Left lobe of liver (tissue), 2 donors: ENCODE measurements around the gene RBM38. TPM values are rescaled to one million over a fixed set of nuclear protein-coding genes. Genes with fewer than 3 reads are reported as not detected.

Experiments
- ATAC-seq: fragments of 200-7000 bp; cut with Tn5 transposase; one replicate; pipeline ENCODE4 v1.9.1; 2020; ENCODE audit warnings: mild to moderate bottlenecking, moderate library complexity
- DNase-seq: peaks from one replicate; pipeline ENCODE4 v3.0.0-alpha.2; 2020; ENCODE audit warnings: low spot score
- total RNA-seq: library from RNA; stranded (reverse); gene quantifications from one replicate; pipeline ENCODE4 v1.2.1, GENCODE V29; 2021
- donor health status: DM: no; HTN: no; CAD: no; lungs with moderate emphysema.
- donor health status: DM: no; HTN: yes; CAD: no.

The RBM38 gene
- total RNA-seq, 1 donor from 2014 or later, result 6.0 TPM

DNA sequence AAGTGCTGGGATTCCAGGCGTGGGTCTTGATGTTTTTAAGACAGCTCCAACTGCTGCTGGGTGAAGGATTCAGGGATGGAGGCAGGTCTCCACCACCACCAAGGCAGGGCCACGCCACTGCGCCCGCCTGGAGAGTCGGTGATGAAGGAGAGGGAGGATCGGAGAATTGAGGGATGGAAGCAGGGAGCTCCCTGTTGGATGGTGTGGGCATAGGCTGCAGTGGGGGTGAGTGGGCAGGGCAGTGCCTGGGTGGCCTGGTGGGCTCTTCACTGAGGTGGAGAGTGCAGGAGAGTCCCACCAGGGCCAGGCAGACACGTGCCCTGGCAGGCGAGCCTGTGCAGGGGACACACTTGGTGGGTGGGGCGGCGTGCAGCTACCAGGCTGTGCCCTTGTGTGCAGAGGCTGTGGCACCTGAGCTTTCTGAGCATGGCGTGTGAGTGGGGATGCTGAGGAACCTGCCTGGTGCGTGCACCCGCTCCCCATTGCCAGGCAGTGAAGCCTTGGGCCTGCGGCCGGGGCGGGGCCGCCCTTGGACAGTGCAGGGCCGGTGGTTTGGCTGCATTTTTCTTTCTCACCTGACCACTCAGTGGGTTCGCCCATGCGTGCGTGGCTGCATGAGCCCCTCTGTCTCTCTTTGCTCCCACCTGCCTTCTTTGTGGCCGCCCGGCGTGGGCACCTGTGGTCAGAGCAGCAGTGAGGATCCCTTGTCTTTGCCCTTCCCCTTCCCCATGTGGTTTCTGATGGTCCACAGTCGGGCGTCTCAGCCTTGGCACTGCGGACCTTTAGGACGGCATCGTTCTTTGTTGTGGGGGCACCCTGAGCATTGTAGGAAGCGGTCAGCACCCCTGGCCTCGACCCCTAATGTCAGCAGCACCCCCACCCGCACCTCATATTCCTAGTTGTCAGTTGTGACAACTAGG is 11.3 kb downstream of the RBM38 start:
- ATAC-seq (no peak), DNase-seq (no peak)

DNA sequence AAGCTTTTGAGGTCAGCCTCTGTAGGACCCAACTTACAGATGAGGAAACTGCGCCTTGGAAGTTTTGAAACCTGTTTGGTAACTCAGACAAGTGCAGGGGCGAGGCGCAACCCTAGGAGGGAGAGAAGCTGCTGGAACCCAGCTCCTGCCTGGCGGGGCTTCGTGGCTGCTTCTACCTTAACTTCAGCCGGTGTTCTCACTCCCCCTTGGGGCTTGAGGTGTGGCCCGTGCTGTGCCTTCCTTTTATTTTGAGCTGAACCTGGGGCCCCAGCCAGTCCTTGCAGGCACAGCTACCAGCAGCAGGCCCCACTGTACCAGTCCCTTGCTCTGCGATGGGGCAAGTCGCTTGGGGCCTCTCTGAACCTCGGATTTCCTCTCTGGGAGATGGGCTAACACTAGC is 12.0 kb downstream of the RBM38 start:
- ATAC-seq (no peak), DNase-seq (no peak)

DNA sequence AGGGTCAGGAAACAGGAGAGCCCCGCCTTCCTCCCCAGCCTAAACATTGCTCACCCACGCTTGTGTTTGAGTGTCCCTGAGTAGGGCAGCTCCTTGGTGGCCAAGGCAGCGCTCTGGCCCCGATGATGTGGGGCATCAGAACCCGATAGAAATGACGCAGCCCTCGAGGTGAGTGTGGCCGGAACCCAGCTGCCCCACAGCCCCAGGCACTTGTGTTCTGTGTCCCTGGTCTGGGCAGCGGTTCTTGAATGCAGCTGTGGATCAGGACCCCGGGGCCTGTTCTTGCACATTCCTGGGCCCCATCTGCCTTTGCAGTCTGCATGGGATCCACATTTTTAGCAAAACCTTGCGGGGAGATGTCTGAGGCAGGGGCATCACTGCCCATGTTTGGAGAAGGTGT is 12.8 kb downstream of the RBM38 start:
- no peak for DNase-seq

DNA sequence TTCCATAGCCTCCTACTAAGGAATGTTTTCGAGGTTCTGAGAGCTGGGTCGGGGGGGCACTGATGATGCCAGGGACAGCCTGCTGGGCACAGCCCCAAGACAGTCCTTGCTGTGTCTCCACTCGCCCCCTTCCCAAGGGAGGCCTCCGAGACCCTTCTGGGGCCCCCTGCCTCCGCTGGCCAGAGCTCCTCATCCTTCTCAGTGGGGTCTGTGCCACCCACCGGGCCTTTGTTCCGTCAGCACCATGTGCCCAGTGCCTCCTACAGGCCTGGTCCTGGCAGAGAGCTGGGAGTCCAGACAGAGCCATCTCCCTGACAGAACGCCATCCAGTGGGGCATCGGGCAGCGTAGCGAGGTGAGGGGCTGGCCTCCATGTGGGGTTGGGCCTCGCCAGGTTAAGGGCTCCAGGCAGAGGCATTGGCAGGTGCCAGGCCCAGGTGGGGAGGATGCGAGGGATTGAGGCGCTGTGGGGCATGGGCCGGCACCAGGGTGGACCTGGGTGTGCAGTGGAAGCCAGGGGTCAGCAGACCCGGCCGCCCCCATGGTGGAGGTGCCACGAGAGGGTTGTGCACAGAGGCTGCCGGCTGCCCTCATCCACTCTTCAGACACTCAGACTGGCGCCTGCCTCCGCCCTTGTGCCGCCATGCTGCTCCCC is 13.3 kb downstream of the RBM38 start:
- DNase-seq (no peak), ATAC-seq (no peak)

More for the DNA sequence above, 12.8 kb downstream of the RBM38 start:
- no peak for ATAC-seq

DNA sequence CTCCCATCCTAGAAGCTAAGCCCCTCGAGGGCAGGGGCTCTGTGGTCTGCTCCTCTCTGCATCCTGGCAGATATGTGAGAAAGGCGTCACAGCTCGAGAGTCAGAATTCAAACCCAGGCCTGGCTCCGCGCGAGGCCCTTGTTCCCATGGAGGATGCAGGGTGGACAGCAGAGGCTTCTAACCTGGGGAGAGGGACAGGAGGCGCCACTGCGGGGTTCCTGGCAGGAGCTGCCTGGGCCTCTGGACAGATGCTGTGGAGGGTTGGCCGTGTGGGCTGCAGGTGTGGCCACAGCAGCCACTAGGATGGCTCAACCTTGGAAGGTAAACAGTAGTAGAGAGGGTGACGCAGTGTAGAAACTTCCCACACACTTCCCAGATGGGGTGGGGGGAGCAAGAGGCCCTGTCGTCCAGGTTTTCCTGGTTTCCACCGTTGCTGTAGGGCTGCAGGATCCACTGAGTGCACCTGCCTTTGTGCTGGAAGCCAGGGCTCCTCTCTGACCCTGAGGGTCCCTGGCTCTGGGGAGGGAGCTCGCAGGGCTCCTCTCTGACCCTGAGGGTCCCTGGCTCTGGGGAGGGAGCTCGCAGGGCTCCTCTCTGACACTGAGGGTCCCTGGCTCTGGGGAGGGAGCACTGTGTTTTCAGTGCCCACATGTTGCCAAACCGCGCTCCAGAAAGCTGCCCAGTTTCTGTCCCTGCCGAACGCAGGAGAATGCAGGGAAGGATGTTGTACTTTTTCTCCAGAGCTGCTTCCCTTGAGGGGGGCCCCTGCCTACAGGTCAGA is 14.2 kb downstream of the RBM38 start:
- ATAC-seq (no peak), DNase-seq (no peak)

DNA sequence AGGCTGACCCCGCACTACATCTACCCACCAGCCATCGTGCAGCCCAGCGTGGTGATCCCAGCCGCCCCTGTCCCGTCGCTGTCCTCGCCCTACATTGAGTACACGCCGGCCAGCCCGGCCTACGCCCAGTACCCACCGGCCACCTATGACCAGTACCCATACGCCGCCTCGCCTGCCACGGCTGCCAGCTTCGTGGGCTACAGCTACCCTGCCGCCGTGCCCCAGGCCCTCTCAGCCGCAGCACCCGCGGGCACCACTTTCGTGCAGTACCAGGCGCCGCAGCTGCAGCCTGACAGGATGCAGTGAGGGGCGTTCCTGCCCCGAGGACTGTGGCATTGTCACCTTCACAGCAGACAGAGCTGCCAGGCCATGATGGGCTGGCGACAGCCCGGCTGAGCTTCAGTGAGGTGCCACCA is 16.4 kb downstream of the RBM38 start:
- no peak for ATAC-seq
- no peak for DNase-seq

DNA sequence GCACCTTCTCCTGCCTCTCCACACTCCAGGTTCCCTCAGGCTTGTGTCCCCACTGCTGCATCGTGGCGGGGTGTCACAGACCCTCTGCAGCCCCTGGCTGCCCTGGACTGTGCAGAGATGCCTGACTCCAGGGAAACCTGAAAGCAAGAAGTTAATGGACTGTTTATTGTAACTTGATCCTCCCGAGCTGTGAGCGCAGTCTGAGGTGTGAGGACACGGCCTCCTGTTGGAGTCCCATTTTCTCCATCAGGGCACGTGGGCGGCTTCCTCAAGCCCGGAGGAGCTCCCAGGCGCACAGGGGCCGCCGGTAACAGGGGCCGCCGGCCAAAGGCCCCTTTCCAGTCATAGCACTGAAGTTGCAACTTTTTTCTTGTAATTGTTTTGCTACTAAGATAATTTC is 16.9 kb downstream of the RBM38 start:
- no peak for ATAC-seq

DNA sequence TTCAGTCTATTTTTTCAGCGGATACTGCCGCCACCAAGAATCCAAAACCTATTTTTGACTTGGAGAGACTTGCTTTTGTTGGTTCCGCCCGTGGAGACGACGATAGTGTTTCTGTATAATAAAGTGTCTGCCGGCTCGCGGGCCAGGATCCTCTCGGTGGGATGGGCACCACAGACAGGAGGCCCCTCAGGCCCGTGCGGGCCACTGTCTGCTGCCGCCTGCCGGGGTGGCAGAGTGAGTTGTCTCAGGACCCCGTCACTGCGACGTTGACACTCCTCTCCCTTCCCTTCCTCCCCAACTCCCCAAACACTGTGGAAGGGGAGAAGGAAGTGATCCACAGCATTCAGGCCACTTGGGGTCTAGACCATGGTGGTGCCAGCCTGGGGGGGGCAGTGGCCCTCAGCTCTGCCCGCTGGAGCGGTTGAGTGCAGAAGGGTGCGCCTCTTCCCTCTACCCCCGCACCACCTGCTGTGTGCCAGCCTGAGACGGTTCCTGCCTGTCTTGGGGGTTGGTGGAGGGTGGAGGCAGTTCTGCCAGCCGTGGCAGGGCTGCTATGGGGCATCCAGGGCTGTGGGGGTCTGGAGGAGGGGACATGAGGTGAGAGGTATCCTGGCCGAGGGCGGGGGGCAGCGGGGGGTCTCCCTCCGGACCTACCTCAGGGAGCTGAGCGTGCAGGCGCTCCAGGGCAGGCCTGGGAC is 17.5 kb downstream of the RBM38 start:
- ATAC-seq (no peak), DNase-seq (no peak)

More for the DNA sequence above, 16.9 kb downstream of the RBM38 start:
- no peak for DNase-seq

DNA sequence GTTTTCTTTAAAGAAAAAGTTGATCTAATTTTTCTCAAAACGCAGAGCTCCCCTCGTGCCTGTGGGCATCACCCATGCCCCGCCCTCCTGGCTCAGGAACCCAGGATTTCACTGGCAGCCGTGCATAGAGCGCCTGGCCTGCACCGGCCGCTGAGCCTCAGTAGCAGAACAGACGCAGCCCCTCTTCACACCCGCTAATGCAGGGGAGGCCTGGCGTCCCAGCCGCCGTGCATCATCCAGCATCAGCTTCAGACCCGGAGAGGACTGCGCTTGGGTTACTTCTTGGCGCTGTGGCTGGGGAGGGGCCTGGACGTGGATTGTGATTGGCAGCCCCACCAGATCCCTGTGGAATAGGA is 18.1 kb downstream of the RBM38 start:
- DNase-seq, result no peak
- no peak for ATAC-seq

DNA sequence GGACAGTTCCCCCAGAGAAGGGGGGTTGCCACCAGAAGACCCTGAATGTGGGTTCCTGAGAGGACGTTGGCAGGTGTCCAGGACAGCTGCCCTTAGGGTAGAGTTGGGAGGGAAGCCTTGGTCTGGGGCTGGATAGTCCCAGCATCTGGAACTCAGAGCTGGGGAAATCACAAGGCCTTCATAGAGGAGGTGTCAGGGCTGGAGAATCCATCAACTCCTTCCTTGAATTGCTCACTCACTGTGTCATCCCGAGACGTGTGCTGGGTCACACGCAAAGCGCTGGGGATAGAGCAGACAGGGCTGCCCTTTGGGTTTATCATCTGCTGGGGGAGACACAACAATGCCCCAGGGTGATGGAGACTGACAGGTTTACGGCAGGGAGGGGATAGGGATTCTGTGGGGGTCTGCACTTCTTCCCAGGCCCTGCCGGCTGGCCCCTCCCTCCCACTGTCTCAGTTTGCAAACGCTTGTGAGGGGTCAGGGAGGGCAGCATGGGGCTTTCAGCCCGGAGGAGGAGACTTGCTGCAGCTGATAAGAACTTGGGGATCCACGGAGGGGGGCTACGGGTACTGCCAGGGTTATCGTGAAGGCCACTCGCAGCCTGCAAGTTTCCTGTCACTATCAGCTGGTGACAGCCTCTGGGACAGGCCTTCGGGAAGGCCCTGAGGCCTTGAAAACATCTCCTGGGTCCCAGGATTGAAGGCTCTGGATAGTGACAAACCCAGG is 18.6 kb downstream of the RBM38 start:
- ATAC-seq, result no peak
- no peak for DNase-seq

DNA sequence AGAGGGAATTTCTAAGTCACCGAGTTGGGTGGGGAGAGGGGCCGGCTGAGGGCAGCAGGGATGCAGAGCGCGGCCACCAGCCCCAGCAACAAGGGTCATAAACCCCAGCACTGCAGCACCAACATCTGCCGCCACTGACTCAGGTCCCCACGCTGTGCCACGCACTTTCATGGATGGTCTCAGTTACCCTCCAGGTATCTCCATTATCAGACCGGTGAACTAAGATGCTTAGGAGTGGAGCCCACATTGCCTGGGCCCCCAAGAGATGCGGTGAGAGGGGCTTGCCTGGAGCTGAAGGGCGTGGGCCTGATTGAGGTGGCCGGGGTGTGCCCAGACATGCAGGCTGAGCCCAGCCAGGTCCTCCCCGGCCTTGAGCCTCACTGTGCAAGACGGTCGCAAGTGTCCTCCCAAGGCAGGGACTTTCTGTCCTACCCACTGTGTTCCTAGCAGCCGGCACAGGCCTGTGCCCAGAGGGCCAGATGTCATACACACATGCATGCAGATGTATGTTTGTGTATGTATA is 19.3 kb downstream of the RBM38 start:
- ATAC-seq (no peak), DNase-seq (no peak)

DNA sequence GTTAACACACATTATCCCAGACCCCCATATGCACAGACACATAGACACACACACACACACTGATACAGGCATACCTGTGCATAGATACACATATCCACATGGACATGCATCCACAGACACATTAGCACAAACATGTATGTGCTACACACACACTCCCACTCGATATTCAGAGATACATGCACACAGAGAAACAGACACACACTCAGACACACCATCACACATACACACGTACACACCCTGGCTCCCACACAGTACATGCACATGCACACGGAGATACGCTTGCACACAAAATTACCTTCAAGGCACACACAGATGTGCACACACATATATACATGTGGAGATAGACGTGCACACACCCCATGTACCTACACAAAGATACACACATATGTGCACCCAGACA is 19.7 kb downstream of the RBM38 start:
- DNase-seq (no peak), ATAC-seq (no peak)

DNA sequence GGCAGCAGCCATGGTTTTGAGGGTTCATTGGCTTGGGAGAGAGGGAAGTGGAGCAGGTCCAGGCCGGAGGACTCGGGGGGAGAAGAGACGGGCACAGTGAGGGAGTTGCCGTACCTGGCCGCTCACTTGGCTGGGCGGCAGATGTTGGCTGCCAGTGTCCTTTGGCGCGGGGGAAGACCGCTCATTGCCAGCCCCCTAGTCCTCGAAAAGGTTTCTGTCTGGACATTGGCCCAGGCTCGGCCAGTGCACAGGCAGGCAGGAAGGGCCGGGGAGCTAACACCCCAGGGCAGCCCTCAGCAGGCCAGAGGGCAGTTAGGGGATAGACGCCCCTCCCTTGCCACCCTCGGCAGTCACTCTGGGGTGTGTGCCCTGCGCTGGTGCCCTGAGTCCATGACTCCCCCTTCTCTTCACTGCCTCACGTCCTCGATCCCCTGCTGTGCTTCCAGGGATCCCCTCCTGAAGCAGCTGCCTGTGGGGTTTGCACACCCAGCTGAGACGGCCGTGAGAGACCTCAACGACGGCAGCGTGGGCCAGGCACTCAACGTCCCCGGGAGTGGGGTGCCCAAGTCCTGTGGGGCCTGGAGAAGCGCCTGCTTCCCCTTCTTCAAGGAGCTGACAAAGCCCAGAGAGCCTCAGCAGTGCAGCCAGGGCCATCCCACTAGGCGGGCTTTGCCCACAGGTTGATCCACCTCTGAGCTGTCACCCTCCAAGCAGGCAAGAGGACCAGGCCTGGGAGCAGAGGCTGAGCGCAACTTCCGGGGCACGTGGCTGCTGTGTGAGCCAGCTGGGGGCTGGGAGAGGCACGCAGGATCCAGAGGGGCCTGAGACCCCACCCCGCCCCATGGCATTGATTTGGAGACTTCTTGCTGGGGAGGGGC is 20.4 kb downstream of the RBM38 start:
- DNase-seq (no peak), ATAC-seq (no peak)

DNA sequence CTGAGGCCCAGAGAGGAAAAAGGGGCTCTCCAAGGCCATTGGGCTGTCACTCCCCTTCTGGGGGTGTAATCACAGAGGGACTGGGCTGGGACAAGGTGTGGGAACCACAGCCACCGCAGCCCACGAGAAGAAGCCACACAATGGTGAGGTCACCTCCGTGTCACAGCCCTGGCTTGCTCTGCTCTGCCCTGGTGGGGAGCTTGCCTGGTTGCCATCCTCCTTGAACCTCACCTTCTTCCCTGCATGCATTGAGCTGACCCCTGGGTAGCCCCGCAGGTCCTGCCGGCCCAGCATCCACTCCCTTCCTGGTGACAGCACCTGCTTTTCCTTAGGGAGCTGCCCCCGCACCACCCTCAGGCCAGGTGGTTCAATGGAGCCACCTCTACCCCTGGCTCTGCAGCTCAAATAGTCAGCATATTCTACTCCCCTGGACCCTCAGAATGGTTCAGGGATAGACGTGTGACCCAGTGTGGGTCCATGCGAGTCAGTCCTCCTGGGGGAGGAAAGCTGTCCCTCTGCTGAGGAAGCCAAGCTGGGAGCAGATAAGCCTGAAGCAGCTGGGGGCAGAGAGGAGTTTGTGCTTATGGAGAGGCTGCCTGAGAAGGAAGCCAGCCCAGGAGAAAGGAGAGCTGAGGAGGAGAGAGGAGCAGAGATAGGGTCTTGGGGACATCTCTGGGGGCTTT is 21.3 kb downstream of the RBM38 start:
- no peak for DNase-seq
- ATAC-seq, result no peak

DNA sequence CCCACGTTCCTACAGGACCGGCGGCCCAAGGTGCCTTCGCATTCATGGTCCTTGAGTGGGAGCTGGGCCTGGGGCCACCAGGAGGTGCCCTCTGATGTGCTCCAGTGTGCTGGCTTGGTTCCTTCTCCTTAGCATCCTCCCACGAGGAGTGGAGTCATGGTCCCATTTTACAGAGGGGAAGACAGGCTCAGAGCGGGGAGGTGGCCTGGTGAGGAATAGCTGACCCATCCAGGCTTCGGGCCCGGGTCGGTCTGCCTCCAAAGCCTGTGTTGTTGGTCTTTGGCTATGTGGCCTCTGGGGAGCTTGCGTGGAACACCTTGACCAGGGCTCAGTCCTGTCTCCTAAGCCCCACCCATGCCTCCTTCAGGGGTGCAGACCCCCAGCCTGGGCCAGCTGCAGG is 22.8 kb downstream of the RBM38 start:
- ATAC-seq (no peak), DNase-seq (no peak)

DNA sequence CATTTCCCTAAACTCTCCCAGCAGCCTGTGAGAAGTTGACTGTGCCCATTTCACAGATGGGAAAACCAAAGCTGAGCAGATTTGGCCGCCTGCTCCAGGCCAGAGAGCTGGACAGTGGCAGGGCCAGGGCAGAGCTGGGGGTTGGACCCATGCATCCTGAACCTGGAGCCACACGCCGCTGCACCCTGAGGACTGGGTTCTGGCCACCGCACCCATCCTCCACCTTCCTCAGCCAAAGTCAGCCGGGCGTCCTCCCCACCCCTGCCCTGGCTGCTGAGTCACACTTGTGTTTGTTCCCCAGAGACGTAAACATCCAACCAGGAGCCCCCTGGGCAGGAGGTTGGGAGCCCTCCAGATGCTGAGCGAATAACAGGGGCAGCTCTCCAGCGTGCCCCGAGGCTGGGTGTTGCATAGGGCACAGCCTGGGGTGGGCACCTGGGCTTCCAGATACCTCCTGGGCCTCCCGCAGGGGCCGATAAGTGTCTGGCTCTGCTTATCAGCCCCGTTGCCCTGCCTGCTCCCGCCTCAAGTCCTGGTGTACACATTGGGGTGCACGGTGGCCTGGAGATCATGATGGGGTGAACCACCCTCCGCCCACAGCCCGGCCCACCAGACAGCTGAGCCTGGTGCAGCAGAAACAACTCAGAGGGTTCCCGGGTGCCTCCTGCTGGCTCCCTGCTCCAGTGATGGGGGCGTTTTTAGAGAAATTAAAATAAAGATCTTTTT is 23.8 kb downstream of the RBM38 start:
- DNase-seq, result no peak

DNA sequence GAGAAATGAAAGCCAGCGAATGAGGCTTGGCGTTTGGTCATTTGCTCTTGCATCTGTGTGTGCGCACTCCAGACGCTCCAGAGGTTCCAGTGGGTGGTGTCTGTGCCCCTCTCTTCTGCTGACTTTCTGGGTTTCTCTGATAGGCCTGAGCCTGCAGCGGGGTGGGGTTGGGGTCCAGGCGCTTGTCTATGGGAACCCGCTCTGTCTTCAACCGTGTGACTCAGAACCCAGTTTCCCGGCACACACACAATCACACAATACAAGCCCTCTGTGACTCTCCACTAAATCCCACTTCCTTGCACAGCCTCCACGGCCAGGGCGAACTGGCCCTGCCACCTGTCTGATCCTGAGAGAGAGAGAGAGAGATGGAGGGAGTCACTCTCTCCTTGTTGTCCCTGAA is 24.6 kb downstream of the RBM38 start:
- DNase-seq, result no peak
- ATAC-seq, result no peak

More for the DNA sequence above, 23.8 kb downstream of the RBM38 start:
- no peak for ATAC-seq
